GM12878 (cell line): Measurements from ENCODE around the gene USP4.
"Not testable (repeated sequence)": the region's sequence is repeated elsewhere in the genome, so short reads cannot be mapped to it uniquely, and the experiment has no call there.

Source experiments
- CHD1 ChIP-seq: IDR thresholded peaks from 2 replicates; pipeline ENCODE4 v1.6.1; 2012; ENCODE audit warnings: low read depth, low read length, improper control_type of control experiment
- CHD4 ChIP-seq: fragments of 200-600 bp; sonication (generic); IDR thresholded peaks from 2 replicates; pipeline ENCODE4 v1.6.1; 2016; ENCODE audit warnings: mild to moderate bottlenecking
- CTCF ChIP-seq, 3 experiments: IDR thresholded peaks in 2 of 3; conservative IDR thresholded peaks in 1 of 3; 2 replicates each; pipeline ENCODE4 v1.5.1; 2011; ENCODE audit warnings: low read depth in 3 of 3, low read length in 3 of 3, mild to moderate bottlenecking in 3 of 3, control low read depth in 2 of 3, moderate library complexity in 2 of 3, inconsistent platforms in 1 of 3, mixed read lengths in 1 of 3; ENCODE audit not compliant: control insufficient read depth in 2 of 3, insufficient read depth in 1 of 3; ENCODE audit errors: extremely low read depth in 1 of 3
- EP300 ChIP-seq, 2 experiments: fragments of 150-350 bp in 1 of 2; IDR thresholded peaks; 2 replicates each; pipeline ENCODE4 v1.6.1; 2011 to 2012; ENCODE audit warnings: low read depth in 2 of 2, low read length in 2 of 2, borderline replicate concordance in 1 of 2, improper control_type of control experiment in 1 of 2, inconsistent platforms in 1 of 2; ENCODE audit not compliant: control insufficient read depth in 1 of 2
- EZH2 ChIP-seq: IDR thresholded peaks from 2 replicates; pipeline ENCODE4 v1.6.1; 2012; ENCODE audit warnings: low read depth, mild to moderate bottlenecking, control low read depth, inconsistent platforms, low read length, borderline replicate concordance; ENCODE audit not compliant: control insufficient read depth
- MYC ChIP-seq: IDR thresholded peaks from 2 replicates; pipeline ENCODE4 v1.6.1; 2011; ENCODE audit warnings: mild to moderate bottlenecking, low read length, moderate library complexity, inconsistent platforms; ENCODE audit not compliant: insufficient read depth, insufficient replicate concordance, insufficient read length, severe bottlenecking
- PAX8 ChIP-seq: fragments of 450-650 bp; IDR thresholded peaks from 2 replicates; pipeline ENCODE4 v1.6.1; 2017; ENCODE audit warnings: mild to moderate bottlenecking, moderate library complexity
- SREBF2 ChIP-seq: IDR thresholded peaks from 2 replicates; pipeline ENCODE4 v1.6.1; 2012; ENCODE audit warnings: mild to moderate bottlenecking, low read length
- SUPT20H ChIP-seq: IDR thresholded peaks from 2 replicates; pipeline ENCODE4 v1.6.1; 2011; ENCODE audit warnings: low read depth, mild to moderate bottlenecking, low read length, moderate library complexity, borderline replicate concordance; ENCODE audit not compliant: control insufficient read depth
- TAF1 ChIP-seq: IDR thresholded peaks from 2 replicates; pipeline ENCODE4 v1.6.1; 2011; ENCODE audit warnings: mild to moderate bottlenecking, low read depth, low read length, borderline replicate concordance
- ZNF217 ChIP-seq: fragments of 450-650 bp; IDR thresholded peaks from 2 replicates; pipeline ENCODE4 v1.6.1; 2017; ENCODE audit warnings: antibody characterized with exemption, mild to moderate bottlenecking

GRCh38 chr3:49328350-49328749, 11.5 kb downstream of the USP4 start:
- TF ChIP-seq EP300 (IDR thresholded peaks at IDR 0.05; ENCODE audit: borderline replicate concordance in 1 of 2, control insufficient read depth in 1 of 2, low read depth in 2 of 2, low read length in 2 of 2); PAX8; EZH2; TAF1; SUPT20H; CHD1; MYC; SREBF2; CTCF (IDR thresholded peaks at IDR 0.05 in 2 of 3, conservative IDR thresholded peaks at IDR 0.05 in 1 of 3; ENCODE audit: control insufficient read depth in 2 of 3, extremely low read depth in 1 of 3, insufficient read depth in 1 of 3, low read depth in 3 of 3, low read length in 3 of 3); CHD4; ZNF217: not testable (repeated sequence)
